Cortex of kidney (tissue), 1 donor: ENCODE data around the gene SEC14L6.

Experiments
- DNase-seq: peaks from one replicate; lab custom pipeline; 2025; lab: John Stamatoyannopoulos, UW

SEC14L6 gene

DNA sequence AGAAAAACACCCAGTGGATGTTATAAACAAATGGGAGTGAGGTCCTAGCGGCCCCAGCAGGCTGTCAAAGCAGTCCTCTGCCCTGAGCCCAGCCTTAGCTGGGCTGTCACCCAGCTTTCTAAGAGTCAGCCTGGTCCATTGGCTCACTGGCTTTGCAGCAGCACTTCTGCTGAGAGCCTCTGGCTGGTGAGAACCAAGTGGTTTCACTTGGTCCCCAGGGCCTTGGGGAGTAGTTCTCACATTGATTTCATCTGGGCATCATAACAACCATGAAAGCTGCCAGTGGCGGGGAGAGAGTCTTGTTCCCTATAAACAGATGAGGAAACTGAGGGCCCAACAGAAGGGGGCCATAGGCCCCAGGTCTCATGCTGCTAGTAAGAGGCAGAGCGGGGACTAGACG is 11.4 kb downstream of the SEC14L6 start:
- no peak for DNase-seq

DNA sequence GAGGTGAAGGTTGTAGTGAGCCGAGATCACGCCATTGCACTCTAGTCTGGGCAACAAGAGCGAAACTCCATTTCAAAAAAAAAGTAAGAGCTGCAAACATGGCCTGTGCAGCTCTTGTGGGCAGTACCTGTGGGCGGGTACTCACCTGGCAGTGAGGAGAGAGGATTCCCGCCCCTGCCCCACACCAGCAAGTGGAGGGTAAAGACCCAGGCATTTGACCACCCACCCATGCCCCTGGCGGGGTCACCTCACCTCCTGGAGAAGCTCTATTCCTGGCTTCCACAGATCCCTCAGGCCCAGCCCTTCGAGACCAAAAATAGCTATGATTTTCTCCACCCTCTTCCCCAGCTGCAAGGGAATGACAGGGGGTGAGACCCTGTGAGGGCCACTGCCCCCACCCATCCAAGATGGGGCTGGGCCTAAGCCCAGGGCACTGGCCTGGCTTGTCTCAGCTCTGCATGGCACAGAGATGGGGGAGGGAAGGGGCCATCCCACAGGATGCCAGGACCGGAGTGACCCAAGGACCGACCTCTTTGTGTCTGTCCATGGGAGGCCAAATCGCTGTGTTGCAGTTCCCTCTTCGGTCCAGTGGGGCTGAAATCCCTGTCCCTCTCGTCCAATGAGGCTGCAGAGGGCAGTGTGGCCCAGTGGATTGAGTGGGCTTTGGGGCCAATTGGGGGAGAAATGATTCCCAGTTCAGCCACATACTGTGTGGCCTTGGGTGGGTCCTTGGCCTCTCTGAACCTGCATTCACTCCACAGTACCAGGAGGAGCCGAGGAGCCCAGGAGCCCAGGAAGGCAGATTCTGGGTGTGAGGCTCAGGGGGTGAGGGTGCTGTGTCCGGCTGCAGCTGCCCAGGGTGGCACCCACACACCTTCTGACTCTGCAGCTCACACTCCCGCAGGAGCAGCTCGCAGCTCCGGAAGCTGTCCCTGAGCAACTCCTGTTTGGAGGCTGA is 14.6 kb downstream of the SEC14L6 start:
- DNase-seq: no peak

DNA sequence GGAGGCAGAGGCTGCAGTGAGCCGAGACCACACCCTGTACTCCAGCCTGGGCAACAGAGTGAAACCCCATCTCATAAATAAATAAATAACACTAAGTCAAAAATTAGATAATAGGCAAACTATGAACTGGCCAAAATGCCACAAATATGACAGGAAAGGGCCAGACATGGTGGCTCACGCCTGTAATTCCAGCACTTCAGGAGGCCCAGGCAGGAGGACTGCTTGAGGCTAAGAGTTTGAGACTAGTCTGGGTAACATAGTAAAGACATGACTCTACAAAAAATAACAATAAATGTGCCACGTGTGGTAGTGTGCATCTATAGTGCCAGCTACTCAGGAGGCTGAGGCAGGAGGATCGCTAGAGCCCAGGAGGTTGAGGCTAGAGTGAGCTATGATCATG is 19.9 kb downstream of the SEC14L6 start:
- DNase-seq: no peak

DNA sequence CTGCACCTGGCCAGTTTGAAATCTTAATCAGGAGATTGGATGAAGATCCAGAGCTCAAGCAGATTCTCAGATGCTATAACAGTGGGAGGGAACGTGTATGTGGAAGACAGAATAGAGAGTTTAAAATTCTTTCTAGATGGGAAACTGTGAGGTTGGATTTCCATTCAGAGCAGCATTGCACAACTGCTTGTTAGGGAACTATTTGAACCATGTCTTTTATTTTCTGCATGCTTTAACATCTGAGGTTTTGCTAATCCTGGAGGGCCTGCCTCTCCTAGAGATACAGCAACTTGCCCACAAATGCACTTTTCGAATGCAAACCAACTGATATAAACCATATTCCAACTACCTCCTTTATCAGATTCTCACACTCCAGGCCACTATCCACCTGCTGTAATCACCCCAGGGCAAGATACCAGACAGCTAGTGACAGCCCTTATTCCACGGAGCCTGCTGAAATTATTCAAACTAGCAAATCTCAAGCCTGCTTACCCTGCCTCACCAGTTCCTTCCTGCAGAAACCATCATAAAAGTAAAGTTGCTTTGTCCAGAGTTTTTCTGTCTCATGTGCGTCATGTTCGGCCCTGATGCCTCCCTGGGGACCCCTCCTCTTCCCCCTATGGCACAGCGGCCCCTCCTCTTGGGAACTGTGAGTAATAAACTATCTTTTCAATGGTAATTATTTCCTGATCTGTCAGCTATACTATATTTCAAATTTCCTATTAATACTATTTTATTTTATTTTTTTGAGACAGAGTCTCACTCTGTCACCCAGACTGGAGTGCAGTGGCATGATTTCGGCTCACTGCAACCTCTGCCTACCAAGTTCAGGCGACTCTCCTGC is 22.7 kb downstream of the SEC14L6 start:
- no peak for DNase-seq

DNA sequence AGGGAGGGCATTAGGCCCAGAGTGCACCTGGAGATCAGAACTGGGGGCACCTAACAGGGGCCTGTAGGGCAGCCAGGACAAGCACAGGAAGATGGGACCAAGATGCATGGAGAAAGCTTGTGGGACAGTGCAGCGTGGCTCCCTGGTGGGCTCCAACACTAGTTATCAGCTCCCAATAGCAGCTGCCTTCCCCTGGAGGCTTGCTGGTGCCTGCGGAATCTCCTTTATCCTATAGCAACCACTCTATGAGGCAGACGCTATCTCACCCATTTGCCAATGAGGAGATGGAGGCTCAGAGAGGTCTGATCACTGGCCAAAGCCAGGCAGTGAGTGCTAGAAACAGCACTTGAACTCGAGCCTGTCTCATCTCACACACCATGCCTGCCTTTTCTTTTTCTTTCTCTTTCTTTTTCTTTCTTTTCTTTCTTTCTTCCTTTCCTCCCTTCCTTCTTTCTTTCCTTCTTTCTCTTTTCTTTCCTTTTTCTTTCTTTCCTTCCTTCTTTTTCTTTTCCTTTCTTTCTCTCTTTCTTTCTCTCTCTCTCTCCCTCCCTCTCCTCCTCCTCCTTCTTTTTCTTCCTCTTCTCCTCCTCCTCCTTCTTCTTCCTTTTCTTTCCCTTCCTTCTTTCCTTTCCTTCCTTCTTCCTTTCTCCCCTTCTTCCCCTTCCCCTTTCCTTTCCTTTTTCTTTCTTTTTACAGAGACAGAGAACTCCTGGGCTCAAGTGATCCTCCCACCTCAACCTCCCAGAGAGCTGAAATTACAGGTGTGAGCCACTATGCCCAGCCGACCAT is 25.0 kb downstream of the SEC14L6 start:
- DNase-seq: no peak

DNA sequence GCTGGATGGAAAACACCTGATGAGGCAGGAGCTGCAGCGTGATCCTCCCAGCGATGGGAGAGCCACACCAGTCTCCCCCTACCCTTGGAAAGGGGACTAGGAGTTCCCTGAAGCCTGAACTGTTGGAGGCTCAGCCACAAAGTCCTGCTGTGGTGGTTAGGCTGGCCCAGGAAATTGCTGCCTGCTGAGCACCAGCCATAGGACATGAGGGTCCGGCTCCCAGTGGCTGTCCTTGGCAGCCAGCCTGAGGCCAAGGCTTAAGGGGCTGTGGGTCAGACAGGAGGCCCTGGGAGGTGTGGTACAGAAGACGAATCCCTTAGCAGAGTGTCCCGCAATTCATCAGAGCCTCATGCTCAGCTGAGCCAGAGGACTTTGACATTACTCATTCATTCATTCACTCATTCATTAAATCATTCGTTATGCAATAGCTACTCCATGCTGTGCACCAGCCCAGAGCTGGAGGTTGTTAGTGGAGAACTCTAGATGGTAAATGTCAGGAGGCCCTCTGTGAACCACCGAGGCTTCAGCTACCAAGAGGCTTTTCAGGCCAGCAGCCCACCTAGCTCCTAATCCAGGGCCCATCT is 26.6 kb downstream of the SEC14L6 start:
- DNase-seq: no peak

DNA sequence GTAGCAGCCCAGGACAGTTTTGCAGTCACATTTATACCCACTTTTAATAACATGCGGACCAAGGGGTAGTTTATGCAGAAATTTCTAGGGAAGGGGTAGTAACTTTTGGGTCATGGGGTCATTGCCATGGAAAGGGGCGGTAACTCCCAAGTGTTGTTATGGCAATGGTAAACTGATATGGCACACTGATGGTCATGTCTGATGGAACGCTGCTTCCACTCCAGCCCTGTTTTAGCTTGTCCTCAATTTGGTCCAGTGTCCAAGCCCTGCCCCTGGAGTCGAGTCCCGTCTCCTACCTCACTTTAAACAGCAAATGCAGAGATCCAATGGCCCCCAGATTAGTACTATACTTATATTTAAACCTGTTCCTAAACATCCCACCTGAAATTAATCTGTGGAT is 29.8 kb downstream of the SEC14L6 start:
- DNase-seq: no peak

DNA sequence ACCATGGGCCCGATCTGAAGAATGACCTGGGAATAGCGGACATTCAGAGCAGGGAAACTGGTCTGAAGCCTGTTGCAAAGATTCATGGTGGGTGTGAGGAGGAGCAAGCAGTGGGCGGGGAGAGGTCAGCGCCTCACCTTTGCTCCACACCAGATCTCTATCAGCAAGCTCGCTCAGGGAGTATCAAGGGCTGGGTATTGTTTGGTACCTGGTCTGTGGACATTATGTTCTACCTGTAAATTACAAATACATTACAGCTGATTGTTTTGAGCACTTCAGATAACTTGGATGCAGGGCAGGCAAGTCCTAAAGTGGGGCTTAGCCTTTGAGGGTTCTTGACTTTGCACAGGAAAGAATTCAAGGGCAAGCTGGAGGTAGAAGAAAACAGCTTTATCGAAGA is 30.3 kb downstream of the SEC14L6 start:
- no peak for DNase-seq

DNA sequence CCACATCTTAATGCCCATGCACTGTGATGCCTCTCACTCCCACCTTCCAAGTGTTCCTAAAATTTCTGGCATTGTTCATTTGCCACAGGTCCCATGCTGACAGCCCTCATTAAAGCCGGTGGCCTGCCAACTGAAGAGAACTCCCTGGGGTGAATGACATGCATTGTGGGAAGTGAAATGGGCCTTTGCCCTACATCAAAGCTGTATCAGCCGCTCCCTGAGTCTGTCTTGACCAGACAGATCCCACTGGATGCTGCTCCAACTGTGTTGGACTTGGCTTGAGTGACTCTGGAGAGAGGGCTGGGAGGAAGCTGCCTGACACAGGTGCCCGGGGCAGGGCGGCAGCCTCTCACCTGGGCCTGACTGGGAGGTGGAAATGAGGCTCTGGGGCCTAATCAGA is 32.3 kb downstream of the SEC14L6 start:
- DNase-seq: no peak

DNA sequence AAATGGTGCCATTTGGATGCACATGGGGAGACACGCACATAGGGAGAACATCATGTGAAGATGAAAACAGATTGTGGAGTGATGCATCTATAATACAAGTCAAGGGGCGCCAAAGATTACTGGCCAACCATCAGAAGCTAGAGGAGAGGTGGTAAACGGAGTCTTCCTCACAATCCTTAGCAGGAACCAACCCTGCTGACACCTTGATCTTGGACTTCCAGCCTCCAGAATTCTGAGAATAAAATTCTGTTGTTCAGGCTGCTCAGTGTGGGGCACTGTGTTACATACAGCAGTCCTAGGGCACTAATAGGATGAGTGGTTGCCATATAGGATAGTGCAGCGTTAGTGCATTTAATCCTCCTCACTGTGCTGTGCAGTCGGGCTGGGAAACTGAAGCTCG is 33.1 kb downstream of the SEC14L6 start:
- no peak for DNase-seq

DNA sequence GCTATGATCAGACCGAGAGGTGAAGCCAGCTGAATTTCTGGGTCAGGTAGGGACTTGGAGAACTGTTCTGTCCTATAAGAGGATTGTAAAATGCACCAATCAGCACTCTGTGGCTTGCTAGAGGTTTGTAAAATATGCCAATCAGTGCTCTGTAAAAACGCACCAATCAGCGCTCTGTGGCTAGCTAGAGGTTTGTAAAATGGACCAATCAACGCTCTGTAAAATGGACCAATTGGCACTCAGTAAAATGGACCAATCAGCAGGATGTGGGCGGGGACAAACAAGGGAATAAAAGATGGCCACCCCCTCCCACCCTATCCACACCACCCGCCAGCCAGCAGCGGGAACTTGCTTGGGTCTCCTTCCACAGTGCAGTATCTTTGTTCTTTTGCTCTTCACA is 34.6 kb downstream of the SEC14L6 start:
- DNase-seq: no peak

DNA sequence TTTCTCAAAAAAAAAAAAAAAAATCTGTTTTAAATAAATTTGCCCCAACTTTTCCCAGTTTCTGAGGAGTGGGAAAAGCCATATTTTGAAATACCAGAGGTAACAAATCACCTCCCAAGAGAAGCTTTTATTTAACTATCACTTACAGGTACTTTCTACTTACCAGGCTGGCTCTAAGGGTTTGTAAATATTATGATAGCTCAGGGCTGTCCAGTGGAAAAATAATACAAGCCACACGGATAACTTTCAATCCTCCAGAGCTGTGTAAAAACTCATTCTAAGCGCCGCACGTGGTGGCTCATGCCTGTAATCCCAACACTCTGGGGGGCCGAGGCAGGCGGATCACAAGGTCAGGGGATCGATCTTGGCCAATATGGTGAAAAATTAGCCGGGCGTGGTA is 35.4 kb downstream of the SEC14L6 start:
- DNase-seq: no peak

DNA sequence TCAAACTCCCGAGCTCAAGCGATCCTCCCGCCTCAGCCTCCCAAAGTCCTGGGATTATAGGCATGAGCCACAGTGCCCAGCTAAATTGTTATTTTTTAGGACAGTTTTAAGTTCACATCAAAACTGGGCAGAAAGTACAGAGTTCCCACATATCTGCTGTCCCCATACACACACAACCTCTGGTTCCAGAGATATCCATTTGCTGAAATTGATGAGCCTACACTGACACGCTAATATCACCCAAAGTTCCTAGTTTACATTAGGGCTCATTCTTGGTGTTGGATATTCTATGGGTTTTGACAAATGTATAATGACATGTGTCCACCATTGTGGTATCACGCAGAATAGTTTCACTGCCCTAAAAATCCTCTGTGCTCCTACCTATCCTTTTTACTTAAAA is 38.3 kb downstream of the SEC14L6 start:
- DNase-seq: no peak

DNA sequence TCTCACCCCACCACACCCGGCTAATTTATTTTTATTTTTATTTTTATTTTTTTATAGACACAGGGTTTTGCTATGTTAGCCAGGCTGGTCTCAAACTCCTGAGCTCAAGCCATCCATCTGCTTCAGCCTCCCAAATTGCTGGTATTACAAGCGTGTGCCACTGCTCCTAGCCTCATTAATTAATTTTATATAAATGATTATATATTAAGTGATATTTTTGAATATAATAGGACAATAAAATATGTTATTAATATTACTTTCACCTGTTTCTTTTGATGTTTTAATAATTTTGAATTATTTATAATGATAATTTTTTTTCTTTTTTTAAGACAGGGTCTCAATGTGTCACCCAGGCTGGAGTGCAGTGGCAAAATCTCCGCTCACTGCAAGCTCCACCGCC is 38.9 kb downstream of the SEC14L6 start:
- DNase-seq: no peak

DNA sequence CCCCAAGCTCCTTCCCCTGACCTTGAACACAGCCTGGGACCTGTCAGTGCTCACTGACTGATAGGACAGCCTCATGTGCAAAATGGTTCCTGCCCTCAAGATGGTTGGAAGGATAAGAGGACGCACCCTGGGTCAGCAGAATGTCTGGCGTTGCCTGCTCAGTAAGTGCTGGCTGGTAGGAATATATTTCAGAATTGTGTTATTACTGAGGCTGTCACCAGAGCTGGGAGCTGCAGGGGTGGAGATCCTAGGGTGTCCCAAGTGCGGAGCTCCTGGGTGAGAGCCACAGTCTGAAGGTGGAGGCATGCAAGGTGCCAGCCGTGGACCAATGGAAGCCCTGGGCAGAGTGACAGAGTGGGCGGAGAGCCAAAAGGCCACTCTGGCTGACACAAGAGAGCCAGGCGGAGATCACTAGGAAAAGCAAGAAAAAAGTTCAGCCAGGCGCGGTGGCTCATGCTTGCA is 40.0 kb downstream of the SEC14L6 start:
- DNase-seq: no peak

DNA sequence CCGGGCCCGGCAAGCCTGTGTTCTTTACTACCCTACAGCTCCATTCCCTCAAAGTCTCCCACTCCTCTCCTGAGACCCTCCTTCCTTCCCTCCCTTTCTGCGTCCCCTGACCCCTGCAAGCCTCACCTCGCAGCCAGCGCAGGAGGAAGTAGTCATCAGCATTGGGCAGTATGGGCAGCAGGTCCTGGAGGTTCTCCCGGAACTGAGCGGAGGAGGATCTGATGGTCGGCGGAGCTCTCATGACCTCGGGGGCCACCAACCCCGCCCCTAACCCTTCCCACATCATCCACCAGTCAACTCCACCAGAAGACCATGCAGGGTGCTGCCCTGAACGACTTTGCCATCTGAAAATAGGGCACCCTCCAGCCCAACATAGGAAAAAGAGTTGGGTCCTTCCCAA is 43.0 kb downstream of the SEC14L6 start:
- DNase-seq: no peak

DNA sequence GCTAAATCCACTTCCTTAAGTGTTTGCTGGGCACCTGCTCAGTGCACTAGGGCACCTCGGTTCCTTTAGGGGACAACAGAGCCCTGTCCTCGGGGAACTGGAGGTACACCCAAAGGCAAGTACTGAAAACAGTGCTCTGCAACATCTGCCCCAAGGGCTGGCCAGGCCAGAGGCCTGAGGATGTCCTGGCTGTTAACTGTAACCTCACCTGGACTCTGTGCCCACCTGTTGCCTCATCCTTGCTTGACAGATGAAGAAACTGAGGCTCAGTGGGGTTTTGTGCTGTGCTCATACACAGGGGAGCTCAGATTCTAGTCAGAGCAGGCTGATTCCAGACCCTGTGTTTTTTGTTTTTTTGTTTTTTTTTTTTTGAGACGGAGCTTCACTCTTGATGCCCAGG is 43.6 kb downstream of the SEC14L6 start:
- no peak for DNase-seq

DNA sequence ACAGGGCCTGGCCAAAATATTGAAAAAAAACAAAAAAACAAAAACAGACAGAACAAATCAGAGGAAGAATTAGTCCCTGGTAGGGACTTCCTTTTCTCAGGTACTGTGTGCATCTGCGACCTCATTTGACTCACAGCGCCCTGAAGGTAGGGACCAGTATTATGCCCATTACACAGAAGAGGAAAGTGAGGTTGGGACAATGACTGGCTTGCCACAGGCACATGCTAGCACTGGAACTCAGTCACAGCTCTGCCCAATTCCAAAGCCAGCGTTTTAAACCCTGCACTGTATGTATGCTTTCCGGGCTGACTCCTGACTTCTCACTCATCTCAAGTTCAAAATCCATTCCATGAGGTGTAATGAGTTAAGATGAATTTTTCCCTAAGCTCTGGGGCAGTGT is 44.4 kb downstream of the SEC14L6 start:
- no peak for DNase-seq

DNA sequence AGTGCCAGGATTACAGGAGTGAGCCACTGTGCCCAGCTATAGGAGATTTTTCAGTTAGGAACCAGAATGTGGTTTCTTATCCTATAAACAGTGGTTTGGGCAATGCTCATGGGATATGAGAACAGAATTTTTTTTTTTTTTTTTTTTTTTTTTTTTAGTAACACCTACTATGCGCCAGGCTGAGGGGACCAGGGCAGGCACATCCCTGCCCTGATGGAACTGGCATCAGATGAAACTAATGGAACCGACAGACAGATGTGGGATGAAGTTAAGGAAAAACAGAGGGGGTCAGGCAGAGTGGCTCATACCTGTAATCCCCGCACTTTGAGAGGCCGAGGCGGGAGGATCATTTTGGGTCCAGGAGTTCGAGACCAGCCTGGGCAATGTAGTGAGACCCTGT is 45.9 kb downstream of the SEC14L6 start:
- DNase-seq: no peak

DNA sequence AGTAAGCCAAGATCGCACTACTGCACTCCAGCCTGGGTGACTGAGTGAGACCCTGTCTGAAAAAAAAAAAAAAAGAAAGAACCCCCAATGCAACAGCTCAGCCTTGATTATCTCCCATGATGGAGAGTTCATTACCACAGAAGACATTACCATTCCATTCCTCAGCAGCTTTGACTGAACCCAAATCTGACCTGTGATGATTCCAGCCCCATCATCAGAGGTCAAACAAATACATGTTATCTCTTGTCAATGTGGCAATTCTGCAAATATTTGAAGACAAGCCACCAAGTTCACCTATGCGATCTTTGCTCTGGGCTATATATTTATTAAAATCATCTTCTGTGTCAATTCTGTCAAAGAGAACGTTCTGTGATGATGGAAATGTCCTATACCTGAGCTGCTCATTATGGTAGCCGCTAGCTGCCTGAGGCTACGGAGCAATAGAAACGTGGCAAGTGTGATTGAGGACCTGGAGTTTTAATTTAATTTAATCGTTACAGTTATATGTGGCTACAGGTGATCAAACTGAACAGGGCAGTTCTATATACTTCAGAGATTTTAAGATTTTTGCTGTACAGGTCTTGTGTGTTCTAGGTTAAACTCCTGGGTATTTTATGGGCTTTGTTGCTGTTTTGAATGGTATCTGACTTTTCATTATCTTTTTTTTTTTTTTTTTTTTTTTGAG is 48.9 kb downstream of the SEC14L6 start:
- no peak for DNase-seq
